Measurements from ENCODE around the gene NTM.

NTM gene

DNA sequence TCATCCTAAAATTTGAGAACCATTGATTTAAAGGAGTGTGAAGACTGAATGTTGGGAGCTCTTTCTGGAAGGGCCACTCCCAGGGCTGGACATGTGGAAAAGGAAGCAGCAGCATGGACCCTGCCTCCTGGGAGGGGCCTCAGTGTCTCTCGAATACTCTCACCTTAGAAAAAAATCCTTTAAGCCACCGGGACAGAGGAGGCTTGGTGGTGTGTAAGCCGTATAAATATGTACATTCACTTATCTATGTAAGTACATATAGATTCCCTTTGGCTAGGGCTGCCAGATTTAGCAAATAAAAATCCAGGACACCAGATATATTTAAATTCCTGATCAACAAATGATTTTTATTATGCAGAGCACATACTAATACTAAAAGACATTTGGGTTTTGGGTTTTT is 17.6 kb downstream of the NTM start:
- WGBS, 2 donors (ENCODE audit: extremely low coverage in 2 of 2, insufficient read length in 2 of 2, insufficient replicate concordance in 1 of 2): no CpG with 5 or more reads among the region's 3 CpGs
- H3K4ac ChIP-seq (ENCODE audit: low read length): no peak overlapping the region

DNA sequence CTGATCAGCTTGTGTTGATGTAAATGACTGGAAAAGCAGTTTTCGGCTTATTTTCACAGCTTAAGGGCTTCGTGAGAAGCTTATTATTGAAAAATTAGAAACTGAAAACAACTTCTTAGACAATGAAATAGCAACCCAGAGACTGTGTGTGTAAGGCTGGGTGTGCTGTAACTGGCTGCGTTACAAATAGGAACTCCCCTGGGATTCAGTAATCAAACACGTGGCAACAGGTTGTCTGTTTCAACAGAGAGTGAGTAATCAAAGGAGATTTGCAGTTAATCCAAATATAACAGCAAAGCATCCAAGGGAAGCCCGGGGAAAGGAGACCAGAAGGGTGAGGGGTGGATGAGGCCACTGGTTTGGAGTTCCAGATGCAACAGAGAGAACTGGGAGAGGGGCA is 19.2 kb downstream of the NTM start:
- Histone ChIP-seq H3K27ac (replicated peaks; ENCODE audit: low read length) (no peak overlapping the region), H3K27me3 (ENCODE audit: control insufficient read depth in 3 of 3, insufficient read depth in 3 of 3, low read depth in 1 of 3, low read length in 3 of 3) (no peaks in the 10 kb centered on the region), H4K91ac (ENCODE audit: low read depth, low read length, poor library complexity) (no peak overlapping the region), H2AFZ (ENCODE audit: low read length) (no peak overlapping the region), H3K4ac (ENCODE audit: low read length) (no peak overlapping the region), H2BK15ac (ENCODE audit: low read length) (no peak overlapping the region), H2AK5ac (ENCODE audit: low read depth, low read length) (no peak overlapping the region), H3K18ac (ENCODE audit: low read length) (no peak overlapping the region), H3K4me1 (ENCODE audit: control insufficient read depth in 2 of 2, insufficient read depth in 1 of 2, low read depth in 1 of 2, low read length in 2 of 2) (peaks cover 0 to 9% of the 10 kb centered on the region in 2 donors), H2BK12ac (ENCODE audit: low read length) (no peak overlapping the region), H3K36me3 (replicated peaks in 1 of 2; ENCODE audit: control insufficient read depth in 2 of 2, insufficient read depth in 2 of 2, low read length in 2 of 2) (no peaks in the 10 kb centered on the region), H3K14ac (ENCODE audit: low read length) (no peak overlapping the region), H3K23ac (ENCODE audit: low read depth, low read length, poor library complexity) (no peak overlapping the region), H3K4me3 (ENCODE audit: low read length in 2 of 2) (no peak overlapping the region), H3K9me3 (replicated peaks in 1 of 2; ENCODE audit: control insufficient read depth in 2 of 2, insufficient read depth in 1 of 2, low read depth in 1 of 2, low read length in 2 of 2) (no peaks in the 10 kb centered on the region), H3K4me2 (ENCODE audit: insufficient read depth, low read length, poor library complexity, severe bottlenecking) (no peak overlapping the region), H3K79me1 (ENCODE audit: low read depth, low read length) (no peaks in the 10 kb centered on the region), H2BK120ac (ENCODE audit: low read depth, low read length) (no peak overlapping the region), H4K8ac (ENCODE audit: low read depth, low read length) (no peak overlapping the region), H2BK5ac (ENCODE audit: low read length) (no peak overlapping the region), H3K9ac (ENCODE audit: low read depth, low read length, poor library complexity) (no peak overlapping the region)
- no peak for DNase-seq (ENCODE audit: low spot score)
- WGBS, 2 donors (ENCODE audit: extremely low coverage in 2 of 2, insufficient read length in 2 of 2, insufficient replicate concordance in 1 of 2): no CpG with 5 or more reads among the region's 5 CpGs

More for the DNA sequence above, 17.6 kb downstream of the NTM start:
- Histone ChIP-seq H4K8ac (ENCODE audit: low read depth, low read length) (no peak overlapping the region), H3K27me3 (ENCODE audit: control insufficient read depth in 3 of 3, insufficient read depth in 3 of 3, low read depth in 1 of 3, low read length in 3 of 3) (no peaks in the 10 kb centered on the region), H2BK12ac (ENCODE audit: low read length) (no peak overlapping the region), H2AFZ (ENCODE audit: low read length) (no peak overlapping the region), H3K9ac (ENCODE audit: low read depth, low read length, poor library complexity) (no peak overlapping the region), H2AK5ac (ENCODE audit: low read depth, low read length) (no peak overlapping the region), H3K36me3 (replicated peaks in 1 of 2; ENCODE audit: control insufficient read depth in 2 of 2, insufficient read depth in 2 of 2, low read length in 2 of 2) (no peaks in the 10 kb centered on the region), H3K14ac (ENCODE audit: low read length) (no peak overlapping the region), H3K9me3 (replicated peaks in 1 of 2; ENCODE audit: control insufficient read depth in 2 of 2, insufficient read depth in 1 of 2, low read depth in 1 of 2, low read length in 2 of 2) (no peaks in the 10 kb centered on the region), H3K18ac (ENCODE audit: low read length) (no peak overlapping the region), H2BK120ac (ENCODE audit: low read depth, low read length) (no peak overlapping the region), H3K4me2 (ENCODE audit: insufficient read depth, low read length, poor library complexity, severe bottlenecking) (no peak overlapping the region), H3K4me3 (ENCODE audit: low read length in 2 of 2) (no peak overlapping the region), H2BK15ac (ENCODE audit: low read length) (no peak overlapping the region), H4K91ac (ENCODE audit: low read depth, low read length, poor library complexity) (no peak overlapping the region), H2BK5ac (ENCODE audit: low read length) (no peak overlapping the region), H3K4me1 (ENCODE audit: control insufficient read depth in 2 of 2, insufficient read depth in 1 of 2, low read depth in 1 of 2, low read length in 2 of 2) (peaks cover 0 to 6% of the 10 kb centered on the region in 2 donors), H3K23ac (ENCODE audit: low read depth, low read length, poor library complexity) (no peak overlapping the region), H3K27ac (replicated peaks; ENCODE audit: low read length) (no peak overlapping the region), H3K79me1 (ENCODE audit: low read depth, low read length) (no peaks in the 10 kb centered on the region)
- no peak for DNase-seq (ENCODE audit: low spot score)

DNA sequence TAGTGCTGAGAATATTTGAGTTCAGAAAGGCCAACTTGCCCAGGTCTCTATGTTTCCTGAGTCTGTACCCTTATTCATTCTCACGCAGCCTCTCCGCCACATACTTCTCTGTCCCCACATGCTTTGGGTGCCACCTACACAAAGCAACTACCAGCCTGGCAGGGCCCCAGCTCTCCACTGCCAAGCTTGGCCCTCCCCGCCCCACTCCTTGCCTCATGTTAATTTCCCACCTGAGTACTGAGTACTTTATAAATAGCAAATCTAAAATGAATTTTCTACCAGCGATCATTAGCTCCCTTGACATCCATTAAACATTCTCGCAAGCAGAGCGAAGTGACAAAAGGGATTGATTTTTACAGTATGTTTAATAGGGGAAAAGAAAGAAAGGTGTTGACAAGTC is 20.8 kb downstream of the NTM start:
- Histone ChIP-seq H2BK12ac (ENCODE audit: low read length) (no peak overlapping the region), H3K14ac (ENCODE audit: low read length) (no peak overlapping the region), H2BK5ac (ENCODE audit: low read length) (no peak overlapping the region), H2BK120ac (ENCODE audit: low read depth, low read length) (no peak overlapping the region), H3K9me3 (replicated peaks in 1 of 2; ENCODE audit: control insufficient read depth in 2 of 2, insufficient read depth in 1 of 2, low read depth in 1 of 2, low read length in 2 of 2) (no peaks in the 10 kb centered on the region), H3K9ac (ENCODE audit: low read depth, low read length, poor library complexity) (no peak overlapping the region), H3K36me3 (replicated peaks in 1 of 2; ENCODE audit: control insufficient read depth in 2 of 2, insufficient read depth in 2 of 2, low read length in 2 of 2) (no peaks in the 10 kb centered on the region), H3K18ac (ENCODE audit: low read length) (no peak overlapping the region), H3K27me3 (ENCODE audit: control insufficient read depth in 3 of 3, insufficient read depth in 3 of 3, low read depth in 1 of 3, low read length in 3 of 3) (no peaks in the 10 kb centered on the region), H3K4me1 (ENCODE audit: control insufficient read depth in 2 of 2, insufficient read depth in 1 of 2, low read depth in 1 of 2, low read length in 2 of 2) (peaks cover 0 to 9% of the 10 kb centered on the region in 2 donors), H2AK5ac (ENCODE audit: low read depth, low read length) (no peak overlapping the region), H3K4me2 (ENCODE audit: insufficient read depth, low read length, poor library complexity, severe bottlenecking) (no peak overlapping the region), H2AFZ (ENCODE audit: low read length) (no peak overlapping the region), H3K4me3 (ENCODE audit: low read length in 2 of 2) (no peak overlapping the region), H3K23ac (ENCODE audit: low read depth, low read length, poor library complexity) (no peak overlapping the region), H3K79me1 (ENCODE audit: low read depth, low read length) (no peaks in the 10 kb centered on the region), H4K91ac (ENCODE audit: low read depth, low read length, poor library complexity) (no peak overlapping the region), H3K27ac (replicated peaks; ENCODE audit: low read length) (no peak overlapping the region), H3K4ac (ENCODE audit: low read length) (no peak overlapping the region), H4K8ac (ENCODE audit: low read depth, low read length) (no peak overlapping the region), H2BK15ac (ENCODE audit: low read length) (no peak overlapping the region)
- DNase-seq (ENCODE audit: low spot score): no peak
- no CpG with 5 or more reads among the region's 6 CpGs for WGBS, 2 donors (ENCODE audit: extremely low coverage in 2 of 2, insufficient read length in 2 of 2, insufficient replicate concordance in 1 of 2)

DNA sequence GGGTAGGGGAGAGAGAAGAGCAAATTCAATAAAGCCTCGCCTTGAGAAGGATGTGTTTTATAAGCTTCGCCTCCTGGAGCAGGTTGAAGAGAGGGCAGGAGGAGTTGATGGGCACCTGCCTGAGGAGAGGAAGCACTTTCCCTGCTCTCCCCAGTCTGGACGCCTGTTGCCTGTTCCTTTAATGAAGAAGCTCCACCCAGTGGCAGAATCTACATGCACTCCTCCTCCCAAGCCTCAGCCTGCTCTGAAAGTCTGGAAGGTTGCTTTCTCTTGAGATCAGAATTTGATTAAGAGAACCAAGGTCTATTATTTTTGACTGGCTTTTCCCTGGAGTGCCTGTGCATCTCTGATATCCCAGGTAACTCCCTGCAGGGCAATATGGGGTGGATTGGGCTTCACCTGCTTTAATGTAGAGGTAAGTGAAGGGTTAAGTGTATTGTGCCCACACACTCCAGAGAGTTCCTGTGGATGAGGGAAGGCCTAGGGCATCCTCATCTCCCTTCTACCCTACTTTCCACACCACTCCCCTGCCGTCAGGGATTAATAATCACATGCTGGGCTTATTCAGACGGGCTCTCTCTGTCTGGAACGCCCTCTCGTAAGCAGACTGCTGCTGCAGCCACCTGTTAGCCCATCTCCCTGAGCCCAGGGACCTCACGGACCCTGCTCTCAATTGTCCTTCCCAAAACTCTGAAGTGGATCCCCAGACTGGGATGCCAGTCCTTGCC is 22.3 kb downstream of the NTM start:
- Histone ChIP-seq H3K36me3 (replicated peaks in 1 of 2; ENCODE audit: control insufficient read depth in 2 of 2, insufficient read depth in 2 of 2, low read length in 2 of 2) (no peaks in the 10 kb centered on the region), H3K23ac (ENCODE audit: low read depth, low read length, poor library complexity) (no peak overlapping the region), H3K79me1 (ENCODE audit: low read depth, low read length) (no peaks in the 10 kb centered on the region), H3K27ac (replicated peaks; ENCODE audit: low read length) (no peak overlapping the region), H2BK120ac (ENCODE audit: low read depth, low read length) (no peak overlapping the region), H3K4me3 (ENCODE audit: low read length in 2 of 2) (no peak overlapping the region), H3K27me3 (ENCODE audit: control insufficient read depth in 3 of 3, insufficient read depth in 3 of 3, low read depth in 1 of 3, low read length in 3 of 3) (no peaks in the 10 kb centered on the region), H3K18ac (ENCODE audit: low read length) (no peak overlapping the region), H2BK15ac (ENCODE audit: low read length) (no peak overlapping the region), H3K4me1 (ENCODE audit: control insufficient read depth in 2 of 2, insufficient read depth in 1 of 2, low read depth in 1 of 2, low read length in 2 of 2) (peaks cover 0 to 9% of the 10 kb centered on the region in 2 donors), H3K14ac (ENCODE audit: low read length) (no peak overlapping the region), H4K8ac (ENCODE audit: low read depth, low read length) (no peak overlapping the region), H3K4me2 (ENCODE audit: insufficient read depth, low read length, poor library complexity, severe bottlenecking) (no peak overlapping the region), H3K9ac (ENCODE audit: low read depth, low read length, poor library complexity) (no peak overlapping the region), H4K91ac (ENCODE audit: low read depth, low read length, poor library complexity) (no peak overlapping the region), H2AFZ (ENCODE audit: low read length) (no peak overlapping the region), H3K4ac (ENCODE audit: low read length) (no peak overlapping the region), H3K9me3 (replicated peaks in 1 of 2; ENCODE audit: control insufficient read depth in 2 of 2, insufficient read depth in 1 of 2, low read depth in 1 of 2, low read length in 2 of 2) (no peaks in the 10 kb centered on the region), H2BK5ac (ENCODE audit: low read length) (no peak overlapping the region), H2AK5ac (ENCODE audit: low read depth, low read length) (no peak overlapping the region), H2BK12ac (ENCODE audit: low read length) (no peak overlapping the region)
- WGBS, 2 donors (ENCODE audit: extremely low coverage in 2 of 2, insufficient read length in 2 of 2, insufficient replicate concordance in 1 of 2): no CpG with 5 or more reads among the region's 8 CpGs
- no peak for DNase-seq (ENCODE audit: low spot score)

Measured in neuronal stem cell (in vitro differentiated cells).